Epithelial cell of proximal tubule (primary cell): Measurements from ENCODE around the gene CACNA1D. TPM values are rescaled to one million over a fixed set of nuclear protein-coding genes. Genes with fewer than 3 reads are reported as not detected.

Source experiments
- DNase-seq: peaks from one replicate; pipeline ENCODE4 v3.0.0-alpha.2; 2011; ENCODE audit warnings: low read depth
- H3K4me3 ChIP-seq: 2 replicates; pipeline ENCODE4 v1.5.1; 2011; ENCODE audit warnings: low read depth, mild to moderate bottlenecking, low read length
- total RNA-seq: library from RNA; depleted of rRNA; stranded (reverse); fragments of >200 nt; gene quantifications from 2 replicates; pipeline ENCODE4 v1.2.3, GENCODE V29; 2015
- TF ChIP-seq, protein P1 (sequence below): conservative IDR thresholded peaks from 2 replicates; pipeline ENCODE4 v1.5.1; 2012; ENCODE audit warnings: low read depth, mild to moderate bottlenecking, low read length

The CACNA1D gene
- total RNA-seq, 1 donor from 2014 or later, result 1.9 TPM

DNA sequence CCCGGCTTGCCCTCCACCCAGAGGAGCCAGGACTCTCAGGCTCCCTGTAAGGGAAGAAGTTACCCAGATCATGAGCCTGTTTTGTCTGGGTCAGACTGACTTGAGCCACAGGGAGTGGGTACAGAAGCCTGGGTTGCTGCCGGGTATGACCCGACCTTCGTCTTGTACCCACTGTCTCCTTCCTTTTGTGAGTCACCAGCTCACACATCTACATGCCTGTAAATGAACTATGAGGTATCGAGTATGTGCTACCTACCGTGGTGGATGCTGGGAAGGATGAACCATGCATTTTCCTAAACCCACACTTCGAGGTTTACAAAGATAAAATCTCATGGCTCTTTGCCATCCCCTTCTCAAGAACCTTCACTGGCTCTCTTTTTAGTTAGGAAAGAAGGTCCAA lies 56.9 kb downstream of the CACNA1D start:
- no peak overlapping the region for H3K4me3 ChIP-seq
- TF ChIP-seq, protein P1, sequence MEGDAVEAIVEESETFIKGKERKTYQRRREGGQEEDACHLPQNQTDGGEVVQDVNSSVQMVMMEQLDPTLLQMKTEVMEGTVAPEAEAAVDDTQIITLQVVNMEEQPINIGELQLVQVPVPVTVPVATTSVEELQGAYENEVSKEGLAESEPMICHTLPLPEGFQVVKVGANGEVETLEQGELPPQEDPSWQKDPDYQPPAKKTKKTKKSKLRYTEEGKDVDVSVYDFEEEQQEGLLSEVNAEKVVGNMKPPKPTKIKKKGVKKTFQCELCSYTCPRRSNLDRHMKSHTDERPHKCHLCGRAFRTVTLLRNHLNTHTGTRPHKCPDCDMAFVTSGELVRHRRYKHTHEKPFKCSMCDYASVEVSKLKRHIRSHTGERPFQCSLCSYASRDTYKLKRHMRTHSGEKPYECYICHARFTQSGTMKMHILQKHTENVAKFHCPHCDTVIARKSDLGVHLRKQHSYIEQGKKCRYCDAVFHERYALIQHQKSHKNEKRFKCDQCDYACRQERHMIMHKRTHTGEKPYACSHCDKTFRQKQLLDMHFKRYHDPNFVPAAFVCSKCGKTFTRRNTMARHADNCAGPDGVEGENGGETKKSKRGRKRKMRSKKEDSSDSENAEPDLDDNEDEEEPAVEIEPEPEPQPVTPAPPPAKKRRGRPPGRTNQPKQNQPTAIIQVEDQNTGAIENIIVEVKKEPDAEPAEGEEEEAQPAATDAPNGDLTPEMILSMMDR, result no peak
- no peak for DNase-seq

- no peak overlapping the region for H3K4me3 ChIP-seq
- DNase-seq, result no peak
- TF ChIP-seq, protein P1, result no peak
These were observed 58.3 kb downstream of the CACNA1D start for GRCh38 chr3:53552730-53553129.

- DNase-seq, result no peak
- no peak overlapping the region for H3K4me3 ChIP-seq
- TF ChIP-seq, protein P1, result no peak
These were observed 58.8 kb downstream of the CACNA1D start for GRCh38 chr3:53553200-53553599.

DNA sequence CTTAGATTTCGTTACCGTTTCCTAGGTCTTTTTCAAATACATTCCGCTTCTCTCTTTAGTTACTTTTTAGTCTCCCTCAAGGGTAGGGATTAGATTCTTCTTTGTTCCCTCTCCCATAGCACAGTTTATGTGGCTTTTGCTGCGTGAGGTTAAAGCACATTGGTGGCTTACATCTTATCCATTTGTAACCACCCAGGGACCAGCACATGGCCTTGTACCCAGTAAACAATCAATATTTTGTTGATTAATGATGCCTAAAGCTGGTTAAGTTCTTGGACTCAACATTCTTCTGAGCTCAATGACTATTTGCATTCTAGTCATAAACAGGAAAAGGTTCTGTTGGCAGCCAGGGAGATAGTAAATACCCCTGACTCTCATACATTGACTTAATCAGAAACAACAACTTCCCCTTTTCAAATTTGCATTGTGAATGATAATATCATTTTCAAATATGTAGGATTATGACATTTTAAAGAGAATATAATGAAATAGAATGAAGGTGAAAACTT lies 60.2 kb downstream of the CACNA1D start:
- TF ChIP-seq, protein P1, result no peak
- no peak for DNase-seq
- no peak overlapping the region for H3K4me3 ChIP-seq

DNA sequence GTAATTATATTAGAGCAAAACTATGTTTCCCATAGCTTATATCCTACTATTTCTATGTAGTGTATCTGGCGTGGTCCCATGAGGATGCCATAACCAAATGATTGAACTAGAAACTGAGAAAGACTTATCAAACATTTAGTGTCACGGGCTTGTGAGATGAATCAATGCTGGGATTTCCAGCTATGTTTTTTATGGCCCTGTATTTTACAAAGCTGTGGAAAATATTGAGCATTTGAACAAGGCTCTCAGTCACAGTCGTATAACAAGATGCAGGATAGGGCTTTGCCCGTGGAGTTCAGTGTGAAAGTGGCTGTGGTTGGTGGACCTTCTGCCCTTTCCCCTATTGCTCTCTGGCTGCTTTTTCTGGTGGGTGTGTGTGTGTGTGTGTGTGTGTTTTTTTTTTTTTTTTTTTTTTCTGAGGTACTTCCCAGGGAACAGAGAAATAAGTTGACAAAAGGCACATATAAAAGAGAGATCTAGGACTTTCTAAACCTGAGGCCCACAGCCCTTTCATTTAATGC lies 60.7 kb downstream of the CACNA1D start:
- TF ChIP-seq, protein P1, result no peak
- DNase-seq, result no peak
- H3K4me3 ChIP-seq, result no peak overlapping the region

DNA sequence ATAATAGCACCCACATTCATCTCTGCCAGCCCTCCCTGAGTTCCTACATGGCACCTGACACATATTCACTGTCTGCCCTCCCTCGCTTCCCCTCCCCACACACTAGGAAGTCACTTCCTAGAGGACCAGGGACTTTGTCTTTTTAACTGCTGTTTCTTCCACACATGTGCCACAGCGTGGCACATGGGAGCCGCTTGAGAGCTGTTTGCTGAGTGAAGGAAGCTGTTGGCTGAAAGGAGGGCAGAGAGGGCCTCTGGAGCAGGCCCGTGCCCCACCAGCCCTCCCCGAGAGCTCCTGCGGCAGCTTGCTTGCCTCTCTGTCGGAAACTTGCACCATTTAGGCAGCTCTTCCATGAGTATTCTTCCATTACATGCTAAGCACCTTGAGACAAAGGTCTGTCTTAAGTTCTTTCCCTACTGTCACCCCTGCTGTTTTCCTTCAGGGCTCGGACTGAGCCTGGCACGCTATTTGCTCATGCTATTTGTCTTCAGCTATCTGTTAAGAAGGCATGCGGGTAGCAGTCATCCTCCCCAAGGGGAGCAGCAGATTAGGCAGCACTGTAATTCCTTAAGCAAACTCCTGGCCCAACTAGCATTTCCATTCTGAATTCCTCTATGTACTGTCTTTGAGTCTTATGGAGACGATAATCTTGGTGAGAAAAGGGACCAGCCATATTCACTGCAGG lies 72.2 kb downstream of the CACNA1D start:
- TF ChIP-seq, protein P1, result no peak
- no peak for DNase-seq
- no peak overlapping the region for H3K4me3 ChIP-seq

DNA sequence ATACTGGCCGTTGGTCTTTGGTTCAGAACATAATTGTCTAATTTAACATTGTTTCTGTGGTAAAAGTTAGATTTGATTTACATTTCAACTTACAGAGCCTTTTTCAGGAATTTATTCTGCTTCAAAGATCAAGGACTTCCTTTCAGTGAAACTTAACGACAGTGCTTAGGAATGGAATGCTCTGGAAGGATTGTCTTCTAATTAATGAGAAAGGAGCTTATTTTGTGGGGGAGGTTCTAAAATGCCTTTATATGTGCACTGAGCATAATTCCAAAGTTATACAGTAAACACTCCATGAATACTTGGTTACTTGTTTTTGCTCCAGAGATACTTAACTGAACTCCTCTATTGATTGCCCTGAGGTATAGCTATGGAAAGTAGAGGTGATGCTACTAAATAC lies 75.7 kb downstream of the CACNA1D start:
- DNase-seq, result no peak
- TF ChIP-seq, protein P1, result no peak
- H3K4me3 ChIP-seq, result no peak overlapping the region
